Neuronal stem cell (in vitro differentiated cells): ENCODE data around the gene FJX1.

Source experiments
- DNase-seq: peaks from one replicate; pipeline ENCODE4 v3.0.0-alpha.2; 2013; ENCODE audit warnings: low spot score
- H2AFZ ChIP-seq: one replicate; pipeline ENCODE4 v1.6.1; 2013; ENCODE audit warnings: mild to moderate bottlenecking, low read length, inconsistent platforms
- H2AK5ac ChIP-seq: 2 replicates; pipeline ENCODE4 v1.6.1; 2013; ENCODE audit warnings: low read depth, mild to moderate bottlenecking, inconsistent platforms, low read length, moderate library complexity, mixed read lengths
- H2BK120ac ChIP-seq: 2 replicates; pipeline ENCODE4 v1.6.1; 2013; ENCODE audit warnings: low read depth, mild to moderate bottlenecking, inconsistent platforms, low read length, moderate library complexity, mixed read lengths
- H2BK12ac ChIP-seq: one replicate; pipeline ENCODE4 v1.6.1; 2013; ENCODE audit warnings: low read length, inconsistent platforms
- H2BK15ac ChIP-seq: 2 replicates; pipeline ENCODE4 v1.6.1; 2013; ENCODE audit warnings: mild to moderate bottlenecking, low read length, inconsistent platforms, mixed read lengths
- H2BK5ac ChIP-seq: one replicate; pipeline ENCODE4 v1.6.1; 2013; ENCODE audit warnings: inconsistent platforms, mild to moderate bottlenecking, low read length, moderate library complexity
- H3K14ac ChIP-seq: one replicate; pipeline ENCODE4 v1.6.1; 2013; ENCODE audit warnings: low read length, inconsistent platforms
- H3K18ac ChIP-seq: 2 replicates; pipeline ENCODE4 v1.6.1; 2013; ENCODE audit warnings: low read length, inconsistent platforms
- H3K23ac ChIP-seq: 2 replicates; pipeline ENCODE4 v1.6.1; 2013; ENCODE audit warnings: low read depth, mild to moderate bottlenecking, mixed read lengths, low read length, inconsistent platforms; ENCODE audit not compliant: poor library complexity
- H3K27ac ChIP-seq: replicated peaks from 3 replicates; pipeline ENCODE4 v1.5.1; 2013; ENCODE audit warnings: low read length, inconsistent platforms
- H3K27me3 ChIP-seq, 3 experiments: 2 replicates each; pipeline ENCODE4 v1.6.1; 2013; ENCODE audit warnings: low read length in 3 of 3, mild to moderate bottlenecking in 2 of 3, inconsistent platforms in 1 of 3, low read depth in 1 of 3, mixed read lengths in 1 of 3, moderate library complexity in 1 of 3; ENCODE audit not compliant: control insufficient read depth in 3 of 3, insufficient read depth in 3 of 3
- H3K36me3 ChIP-seq, 2 donors: replicated peaks in 1 of 2; 2 replicates each; pipeline ENCODE4 v1.6.1; 2013; ENCODE audit warnings: low read length in 2 of 2; ENCODE audit not compliant: control insufficient read depth in 2 of 2, insufficient read depth in 2 of 2
- H3K4ac ChIP-seq: 2 replicates; pipeline ENCODE4 v1.6.1; 2013; ENCODE audit warnings: inconsistent platforms, mild to moderate bottlenecking, low read length, moderate library complexity
- H3K4me1 ChIP-seq, 2 donors: 1 replicate in 1 of 2; 2 replicates in 1 of 2; pipeline ENCODE4 v1.6.1; 2013; ENCODE audit warnings: low read length in 2 of 2, low read depth in 1 of 2; ENCODE audit not compliant: control insufficient read depth in 2 of 2, insufficient read depth in 1 of 2
- H3K4me2 ChIP-seq: one replicate; pipeline ENCODE4 v1.6.1; 2013; ENCODE audit warnings: mild to moderate bottlenecking, low read length, inconsistent platforms; ENCODE audit not compliant: insufficient read depth, poor library complexity, severe bottlenecking
- H3K4me3 ChIP-seq, 2 donors: 2 replicates each; pipeline ENCODE4 v1.5.1; 2013; ENCODE audit warnings: low read length in 2 of 2, mild to moderate bottlenecking in 2 of 2, inconsistent platforms in 1 of 2, moderate library complexity in 1 of 2
- H3K79me1 ChIP-seq: one replicate; pipeline ENCODE4 v1.6.1; 2013; ENCODE audit warnings: low read depth, mild to moderate bottlenecking, inconsistent platforms, low read length, moderate library complexity
- H3K9ac ChIP-seq: one replicate; pipeline ENCODE4 v1.6.1; 2013; ENCODE audit warnings: mild to moderate bottlenecking, low read depth, low read length, inconsistent platforms; ENCODE audit not compliant: poor library complexity
- H3K9me3 ChIP-seq, 2 donors: replicated peaks in 1 of 2; 2 replicates each; pipeline versions ENCODE3 to v1.6.1; 2013; ENCODE audit warnings: low read length in 2 of 2, mild to moderate bottlenecking in 2 of 2, inconsistent platforms in 1 of 2, low read depth in 1 of 2, mixed read lengths in 1 of 2, moderate library complexity in 1 of 2; ENCODE audit not compliant: control insufficient read depth in 2 of 2, insufficient read depth in 1 of 2
- H4K8ac ChIP-seq: one replicate; pipeline ENCODE4 v1.6.1; 2013; ENCODE audit warnings: low read depth, mild to moderate bottlenecking, inconsistent platforms, low read length, moderate library complexity
- H4K91ac ChIP-seq: one replicate; pipeline ENCODE4 v1.6.1; 2013; ENCODE audit warnings: low read length, low read depth, mild to moderate bottlenecking, inconsistent platforms; ENCODE audit not compliant: poor library complexity
- WGBS, 2 donors: extraction: QIAGEN DNeasy Blood & Tissue Kit; methylation state at CpG; one replicate each; pipeline ENCODE4 v1.1.7; 2013; ENCODE audit warnings: missing lambda C conversion rate in 2 of 2, mixed read lengths in 1 of 2; ENCODE audit not compliant: insufficient read length in 2 of 2, insufficient replicate concordance in 1 of 2; ENCODE audit errors: extremely low coverage in 2 of 2; 5-methylcytosine and 5-hydroxymethylcytosine counted together

FJX1 gene

DNA sequence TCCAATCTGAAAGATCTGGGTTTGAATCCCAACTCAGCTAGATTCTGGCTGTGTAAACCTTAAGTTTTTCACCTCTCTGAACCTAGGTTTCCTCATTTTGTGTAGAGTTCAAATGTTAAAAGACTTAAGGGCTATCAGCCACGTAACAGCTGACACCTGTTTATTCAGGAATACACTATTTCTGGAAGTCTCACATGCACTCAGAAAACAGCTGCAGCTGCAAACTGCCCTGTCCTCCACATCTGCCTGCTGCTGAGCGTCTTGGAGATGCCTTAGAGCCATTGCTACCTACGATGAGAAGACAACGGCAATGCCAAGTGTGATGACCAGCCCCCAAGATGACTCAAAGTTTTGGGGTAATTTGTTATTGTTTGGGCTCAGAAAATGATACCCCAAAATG lies 37.6 kb downstream of the FJX1 start:
- Histone ChIP-seq H2AK5ac (peak overlapping the region; percentile 11), H2AFZ (no peak overlapping the region), H2BK12ac (no peak overlapping the region), H4K91ac (no peak overlapping the region), H3K36me3 (no peaks in the 10 kb centered on the region), H3K14ac (no peak overlapping the region), H3K4me2 (no peak overlapping the region), H3K4me1 (peaks cover 3 to 6% of the 10 kb centered on the region in 2 donors), H3K79me1 (no peaks in the 10 kb centered on the region), H3K27ac (no peak overlapping the region), H2BK5ac (no peak overlapping the region), H2BK15ac (no peak overlapping the region), H3K9me3 (no peaks in the 10 kb centered on the region), H3K4ac (no peak overlapping the region), H2BK120ac (no peak overlapping the region), H3K9ac (no peak overlapping the region), H3K18ac (no peak overlapping the region), H3K4me3 (no peak overlapping the region), H3K27me3 (no peaks in the 10 kb centered on the region), H4K8ac (no peak overlapping the region), H3K23ac (no peak overlapping the region)
- DNase-seq = no peak
- WGBS, 2 donors = no CpG with 5 or more reads among the region's 4 CpGs

DNA sequence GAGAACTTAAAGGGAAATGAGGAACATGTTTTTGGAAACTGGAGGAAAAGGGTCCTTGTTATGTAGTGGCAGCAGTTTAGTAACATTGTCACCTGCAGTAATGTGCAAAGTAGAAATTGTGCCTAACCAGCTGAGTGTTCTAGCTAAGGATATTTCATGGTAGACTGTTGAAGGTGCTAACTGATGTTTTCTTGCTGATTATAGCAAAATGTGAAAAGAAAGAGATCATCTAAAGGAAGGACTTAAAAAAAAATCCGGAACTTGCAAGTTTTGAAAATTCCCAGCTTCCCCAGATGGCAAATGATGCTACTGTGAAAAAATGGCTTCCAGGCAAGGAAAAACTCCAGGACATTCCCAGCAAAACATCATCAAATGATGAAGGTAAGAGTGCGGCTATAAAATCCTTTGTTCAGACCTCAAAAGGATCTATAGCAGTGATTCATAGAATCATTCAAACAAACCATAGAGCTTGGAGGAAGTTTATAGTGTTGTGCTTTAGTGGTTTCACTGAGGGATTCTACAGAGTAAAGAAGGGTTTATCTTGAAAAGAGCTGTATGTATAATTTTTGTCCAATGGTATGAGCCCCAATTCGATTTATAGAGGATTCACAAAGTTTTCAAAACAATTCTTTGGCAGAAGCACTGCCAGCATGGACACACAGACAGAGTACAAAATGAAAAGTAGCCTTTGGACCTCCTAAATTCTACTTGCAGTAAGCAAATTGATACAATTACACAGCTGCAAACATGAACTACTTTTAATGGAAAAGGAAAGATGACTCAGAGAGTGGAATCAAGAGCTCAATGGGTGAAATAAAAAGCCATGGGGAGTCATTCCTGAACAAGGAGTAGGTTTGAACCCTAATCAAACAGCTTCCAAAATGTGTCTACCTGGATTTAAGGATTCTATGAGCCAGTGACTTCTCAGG lies 40.0 kb downstream of the FJX1 start:
- Histone ChIP-seq H3K9me3 (peaks cover 0 to 3% of the 10 kb centered on the region in 2 donors), H4K91ac (no peak overlapping the region), H3K4ac (no peak overlapping the region), H2BK5ac (no peak overlapping the region), H3K23ac (no peak overlapping the region), H3K14ac (no peak overlapping the region), H2AK5ac (no peak overlapping the region), H3K79me1 (peaks cover 4% of the 10 kb centered on the region), H2BK15ac (no peak overlapping the region), H3K18ac (no peak overlapping the region), H3K27ac (no peak overlapping the region), H3K27me3 (peaks cover 0 to 4% (median 0%) of the 10 kb centered on the region in 3 experiments), H3K36me3 (no peaks in the 10 kb centered on the region), H3K4me2 (no peak overlapping the region), H2BK12ac (no peak overlapping the region), H4K8ac (no peak overlapping the region), H3K4me1 (peaks cover 3 to 12% of the 10 kb centered on the region in 2 donors), H2BK120ac (no peak overlapping the region), H3K9ac (no peak overlapping the region), H2AFZ (peak overlapping the region; percentile 14), H3K4me3 (no peak overlapping the region)
- no peak for DNase-seq
- no CpG with 5 or more reads among the region's 3 CpGs for WGBS, 2 donors

DNA sequence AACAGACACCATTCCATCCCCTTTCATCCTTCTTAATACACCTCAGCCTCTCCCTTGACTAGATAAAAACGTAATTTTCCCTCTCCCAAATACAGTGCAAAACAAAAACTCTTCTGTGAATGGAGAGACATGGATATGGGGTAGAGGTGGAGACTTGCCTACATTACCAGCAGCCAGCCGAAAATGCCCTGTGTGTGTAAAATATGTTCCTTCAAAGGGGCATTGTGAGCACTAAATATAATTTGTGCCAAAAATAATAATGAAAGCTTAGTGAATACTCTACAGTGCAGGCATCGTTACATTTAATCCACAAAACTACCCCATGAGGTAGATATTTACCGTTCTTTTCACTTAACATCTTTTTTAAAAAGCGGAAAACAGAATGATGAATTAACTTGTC lies 43.3 kb downstream of the FJX1 start:
- H3K27me3 ChIP-seq = peaks cover 0 to 4% (median 0%) of the 10 kb centered on the region in 3 experiments
- H2AK5ac ChIP-seq = no peak overlapping the region
- DNase-seq = no peak
- no peak overlapping the region for H3K4me2 ChIP-seq
- peaks cover 12 to 30% of the 10 kb centered on the region in 2 donors for H3K9me3 ChIP-seq
- H3K23ac ChIP-seq = no peak overlapping the region
- no peak overlapping the region for H4K91ac ChIP-seq
- no CpG with 5 or more reads among the region's 5 CpGs for WGBS, 2 donors
- H2BK12ac ChIP-seq = no peak overlapping the region
- peak overlapping the region in 1 of 2 donors; percentile 56 for H3K4me3 ChIP-seq
- no peak overlapping the region for H2BK5ac ChIP-seq
- peaks cover 2 to 8% of the 10 kb centered on the region in 2 donors for H3K4me1 ChIP-seq
- peaks cover 4% of the 10 kb centered on the region for H3K79me1 ChIP-seq
- no peak overlapping the region for H3K9ac ChIP-seq
- peaks cover 0 to 16% of the 10 kb centered on the region in 2 donors for H3K36me3 ChIP-seq
- peak overlapping the region; percentile 85 for H2AFZ ChIP-seq
- no peak overlapping the region for H3K14ac ChIP-seq
- H3K18ac ChIP-seq = no peak overlapping the region
- H2BK15ac ChIP-seq = no peak overlapping the region
- no peak overlapping the region for H3K4ac ChIP-seq
- H4K8ac ChIP-seq = no peak overlapping the region
- no peak overlapping the region for H3K27ac ChIP-seq
- no peak overlapping the region for H2BK120ac ChIP-seq

DNA sequence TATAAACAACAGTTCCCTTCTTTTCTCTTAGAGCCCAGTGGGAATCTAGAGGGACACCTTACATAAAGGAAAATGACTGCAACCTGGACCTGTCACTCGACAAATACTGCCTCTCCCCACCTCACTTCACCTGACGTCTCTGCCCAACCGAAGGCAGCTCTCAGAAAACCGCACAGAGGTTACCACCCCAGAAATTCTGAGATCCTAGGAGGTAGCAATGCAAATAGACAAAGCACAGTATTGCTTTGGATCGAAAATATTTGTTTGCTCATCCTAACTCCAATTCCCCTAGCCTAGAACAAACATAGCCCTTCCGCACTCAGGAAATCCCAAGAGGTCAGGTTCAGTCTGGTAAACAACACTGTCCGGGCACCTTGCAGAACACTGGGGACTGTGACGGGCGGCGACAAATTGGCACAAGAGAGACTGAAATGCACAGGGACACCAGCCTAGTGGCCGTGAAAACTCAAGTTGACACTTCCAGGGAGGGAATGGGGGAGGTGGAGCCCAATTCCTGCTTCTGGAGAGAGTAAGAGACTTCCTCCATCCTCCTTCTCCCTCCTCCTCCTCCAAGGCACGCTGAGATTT lies 43.9 kb downstream of the FJX1 start:
- Histone ChIP-seq H3K27ac (peak overlapping the region; percentile 54), H3K4me3 (peak overlapping the region; percentile 56 to 83), H3K18ac (peak overlapping the region; percentile 99), H3K79me1 (peaks cover 4% of the 10 kb centered on the region), H2BK120ac (peak overlapping the region; percentile 16), H3K23ac (no peak overlapping the region), H3K14ac (no peak overlapping the region), H3K36me3 (peaks cover 0 to 19% of the 10 kb centered on the region in 2 donors), H3K9ac (peak overlapping the region; percentile 72), H4K91ac (no peak overlapping the region), H3K27me3 (peaks cover 0 to 4% (median 0%) of the 10 kb centered on the region in 3 experiments), H3K4me2 (peak overlapping the region; percentile 75), H2AFZ (peak overlapping the region; percentile 85), H2BK5ac (no peak overlapping the region), H3K4ac (no peak overlapping the region), H2BK12ac (peak overlapping the region; percentile 30), H2AK5ac (no peak overlapping the region), H3K9me3 (peaks cover 12 to 36% of the 10 kb centered on the region in 2 donors), H2BK15ac (peak overlapping the region; percentile 22), H3K4me1 (peaks cover 2 to 8% of the 10 kb centered on the region in 2 donors), H4K8ac (no peak overlapping the region)
- DNase-seq = no peak
- WGBS, 2 donors = no CpG with 5 or more reads among the region's 12 CpGs
